ENCODE results near the gene YWHAQ. TPM values are rescaled to one million over a fixed set of nuclear protein-coding genes. Genes with fewer than 3 reads are reported as not detected.
A peak's percentile ranks its signal among the peaks of the same experiment; 100 is the strongest.

YWHAQ gene
- total RNA-seq, 1 donor from 2014 or later: 408 TPM

DNA sequence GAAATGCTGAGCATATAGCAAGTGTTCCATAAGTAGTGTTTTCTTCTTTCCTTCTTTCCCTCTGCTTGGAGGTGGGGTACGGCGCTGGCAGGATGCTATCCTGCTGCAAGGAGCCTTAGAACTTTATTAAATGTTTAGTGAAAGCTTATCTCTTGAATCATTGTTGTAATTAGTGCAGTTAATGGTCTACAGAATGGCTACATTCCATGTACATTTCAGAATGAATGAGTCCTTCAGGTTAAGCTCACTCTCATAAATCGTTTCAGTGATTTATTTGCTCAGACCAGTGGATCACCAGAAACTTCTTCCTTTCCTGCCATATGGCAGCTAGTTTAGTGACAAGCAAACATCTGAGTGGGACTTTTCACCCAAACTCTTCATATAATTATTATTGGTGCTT lies 3.3 kb upstream of the YWHAQ start:
- Mint-ChIP-seq H3K27ac (ENCODE audit: unreplicated experiment) (no peak overlapping the region), H3K4me1 (ENCODE audit: low read depth, unreplicated experiment) (peaks cover 42% of the 10 kb centered on the region), H3K4me3 (ENCODE audit: unreplicated experiment) (no peak overlapping the region), H3K36me3 (ENCODE audit: low read depth, unreplicated experiment) (peaks cover 3% of the 10 kb centered on the region), H3K27me3 (ENCODE audit: low read depth, unreplicated experiment) (peaks cover 2% of the 10 kb centered on the region), H3K9me3 (ENCODE audit: unreplicated experiment) (no peaks in the 10 kb centered on the region)
- Histone ChIP-seq H3K36me3 (ENCODE audit: insufficient read depth, low read length) (no peaks in the 10 kb centered on the region), H3K4me1 (ENCODE audit: insufficient read depth, low read length) (peaks cover 36% of the 10 kb centered on the region), H3K4me3 (ENCODE audit: insufficient read depth, low read depth, low read length) (no peak overlapping the region), H2AFZ (ENCODE audit: low read depth, low read length) (no peak overlapping the region), H4K20me1 (ENCODE audit: insufficient read depth, low read length) (peaks cover 11% of the 10 kb centered on the region), H3K9ac (ENCODE audit: low read length) (no peak overlapping the region), H3K4me2 (ENCODE audit: low read length) (no peak overlapping the region), H3K9me3 (ENCODE audit: insufficient read depth, low read depth, low read length) (no peaks in the 10 kb centered on the region), H3K79me2 (ENCODE audit: insufficient read depth, low read length) (peaks cover 13% of the 10 kb centered on the region), H3K27ac (ENCODE audit: low read depth, low read length) (no peak overlapping the region), H3K27me3 (ENCODE audit: insufficient read depth, low read length) (no peaks in the 10 kb centered on the region)
- FAIRE-seq (no peak), DNase-seq (ENCODE audit: low read depth) (no peak)
- no peak for TF ChIP-seq EZH2 (IDR thresholded peaks at IDR 0.05; ENCODE audit: insufficient read depth, low read length)
- TF ChIP-seq, protein P1, sequence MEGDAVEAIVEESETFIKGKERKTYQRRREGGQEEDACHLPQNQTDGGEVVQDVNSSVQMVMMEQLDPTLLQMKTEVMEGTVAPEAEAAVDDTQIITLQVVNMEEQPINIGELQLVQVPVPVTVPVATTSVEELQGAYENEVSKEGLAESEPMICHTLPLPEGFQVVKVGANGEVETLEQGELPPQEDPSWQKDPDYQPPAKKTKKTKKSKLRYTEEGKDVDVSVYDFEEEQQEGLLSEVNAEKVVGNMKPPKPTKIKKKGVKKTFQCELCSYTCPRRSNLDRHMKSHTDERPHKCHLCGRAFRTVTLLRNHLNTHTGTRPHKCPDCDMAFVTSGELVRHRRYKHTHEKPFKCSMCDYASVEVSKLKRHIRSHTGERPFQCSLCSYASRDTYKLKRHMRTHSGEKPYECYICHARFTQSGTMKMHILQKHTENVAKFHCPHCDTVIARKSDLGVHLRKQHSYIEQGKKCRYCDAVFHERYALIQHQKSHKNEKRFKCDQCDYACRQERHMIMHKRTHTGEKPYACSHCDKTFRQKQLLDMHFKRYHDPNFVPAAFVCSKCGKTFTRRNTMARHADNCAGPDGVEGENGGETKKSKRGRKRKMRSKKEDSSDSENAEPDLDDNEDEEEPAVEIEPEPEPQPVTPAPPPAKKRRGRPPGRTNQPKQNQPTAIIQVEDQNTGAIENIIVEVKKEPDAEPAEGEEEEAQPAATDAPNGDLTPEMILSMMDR (IDR thresholded peaks at IDR 0.05; ENCODE audit: insufficient read depth, low read depth, low read length): no peak

DNA sequence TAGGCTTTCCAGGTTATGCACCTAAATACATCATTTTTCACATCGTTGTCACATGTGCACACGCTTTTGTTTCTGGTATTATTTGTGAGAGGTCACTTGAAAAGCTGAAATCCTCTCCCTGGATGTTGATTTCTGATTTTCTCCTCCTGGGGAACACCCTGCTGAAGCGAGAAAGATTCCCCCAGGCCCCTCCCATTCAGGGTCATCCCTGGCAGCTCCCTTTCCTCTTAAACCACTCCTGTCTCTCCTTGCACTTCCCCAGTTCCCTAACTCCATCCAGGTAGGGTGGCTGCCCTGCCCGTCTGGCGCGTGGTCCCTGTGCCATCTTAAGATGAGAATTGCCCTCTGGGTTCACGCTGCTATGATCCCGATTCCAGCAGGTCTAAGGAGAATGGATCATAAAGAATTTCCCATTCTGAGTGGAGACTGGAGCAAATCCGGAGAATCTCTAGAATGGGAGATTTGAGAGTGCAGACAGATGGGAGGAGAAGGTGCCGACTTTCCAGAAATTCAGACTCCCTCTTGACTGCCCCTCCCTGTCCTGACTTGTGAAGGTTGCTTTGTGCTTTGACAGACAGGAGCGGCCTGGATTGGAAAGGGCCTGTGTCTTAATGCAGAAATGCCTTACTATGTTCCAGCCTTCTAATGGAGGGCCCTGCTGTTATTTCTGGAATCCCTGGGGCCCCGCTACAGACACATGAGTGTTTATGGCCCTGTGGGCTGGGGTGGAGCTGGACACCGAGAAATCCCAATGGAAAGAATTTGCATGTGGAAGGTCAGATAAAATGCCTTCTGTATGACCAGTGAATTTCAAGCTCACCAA lies 1.3 kb upstream of the YWHAQ start:
- DNase-seq (ENCODE audit: low read depth) (no peak), FAIRE-seq (no peak)
- Mint-ChIP-seq H3K9me3 (ENCODE audit: unreplicated experiment) (no peaks in the 10 kb centered on the region), H3K4me3 (ENCODE audit: unreplicated experiment) (peak overlapping the region; percentile 82), H3K27me3 (ENCODE audit: low read depth, unreplicated experiment) (peaks cover 2% of the 10 kb centered on the region), H3K27ac (ENCODE audit: unreplicated experiment) (no peak overlapping the region), H3K4me1 (ENCODE audit: low read depth, unreplicated experiment) (peaks cover 38% of the 10 kb centered on the region), H3K36me3 (ENCODE audit: low read depth, unreplicated experiment) (peaks cover 14% of the 10 kb centered on the region)
- Histone ChIP-seq H3K27me3 (ENCODE audit: insufficient read depth, low read length) (no peaks in the 10 kb centered on the region), H3K9ac (ENCODE audit: low read length) (no peak overlapping the region), H3K27ac (ENCODE audit: low read depth, low read length) (no peak overlapping the region), H4K20me1 (ENCODE audit: insufficient read depth, low read length) (peaks cover 31% of the 10 kb centered on the region), H2AFZ (ENCODE audit: low read depth, low read length) (no peak overlapping the region), H3K79me2 (ENCODE audit: insufficient read depth, low read length) (peaks cover 34% of the 10 kb centered on the region), H3K4me1 (ENCODE audit: insufficient read depth, low read length) (peaks cover 27% of the 10 kb centered on the region), H3K4me3 (ENCODE audit: insufficient read depth, low read depth, low read length) (no peak overlapping the region), H3K36me3 (ENCODE audit: insufficient read depth, low read length) (peaks cover 14% of the 10 kb centered on the region), H3K9me3 (ENCODE audit: insufficient read depth, low read depth, low read length) (no peaks in the 10 kb centered on the region), H3K4me2 (ENCODE audit: low read length) (peak overlapping the region; percentile 96)
- no peak for TF ChIP-seq EZH2 (IDR thresholded peaks at IDR 0.05; ENCODE audit: insufficient read depth, low read length)
- TF ChIP-seq, protein P1 (IDR thresholded peaks at IDR 0.05; ENCODE audit: insufficient read depth, low read depth, low read length): no peak

DNA sequence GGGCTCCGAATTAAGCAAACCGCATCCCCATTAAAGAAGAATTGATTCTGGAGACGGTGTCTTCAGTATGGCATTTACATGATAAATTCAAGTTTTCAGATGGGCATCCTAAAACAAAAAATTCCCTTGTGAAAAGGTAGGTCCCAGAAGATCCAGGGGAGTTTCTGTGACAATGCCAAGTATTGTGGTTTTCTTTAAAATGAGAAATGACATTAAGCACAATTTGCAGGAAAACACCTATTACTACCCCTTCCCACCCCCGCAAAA lies 689 bp upstream of the YWHAQ start:
- Histone ChIP-seq H3K27ac (ENCODE audit: low read depth, low read length) (peak overlapping the region; percentile 57), H3K9ac (ENCODE audit: low read length) (peak overlapping the region; percentile 73), H2AFZ (ENCODE audit: low read depth, low read length) (peak overlapping the region; percentile 61), H3K4me1 (ENCODE audit: insufficient read depth, low read length) (peaks cover 25% of the 10 kb centered on the region), H3K79me2 (ENCODE audit: insufficient read depth, low read length) (peaks cover 40% of the 10 kb centered on the region), H3K9me3 (ENCODE audit: insufficient read depth, low read depth, low read length) (no peaks in the 10 kb centered on the region), H3K36me3 (ENCODE audit: insufficient read depth, low read length) (peaks cover 20% of the 10 kb centered on the region), H3K27me3 (ENCODE audit: insufficient read depth, low read length) (no peaks in the 10 kb centered on the region), H3K4me2 (ENCODE audit: low read length) (peak overlapping the region; percentile 96), H3K4me3 (ENCODE audit: insufficient read depth, low read depth, low read length) (peak overlapping the region; percentile 97), H4K20me1 (ENCODE audit: insufficient read depth, low read length) (peaks cover 37% of the 10 kb centered on the region)
- DNase-seq (ENCODE audit: low read depth) (no peak), FAIRE-seq (no peak)
- Mint-ChIP-seq H3K4me1 (ENCODE audit: low read depth, unreplicated experiment) (peaks cover 42% of the 10 kb centered on the region), H3K27me3 (ENCODE audit: low read depth, unreplicated experiment) (peaks cover 2% of the 10 kb centered on the region), H3K27ac (ENCODE audit: unreplicated experiment) (peak overlapping the region; percentile 72), H3K9me3 (ENCODE audit: unreplicated experiment) (no peaks in the 10 kb centered on the region), H3K4me3 (ENCODE audit: unreplicated experiment) (peak overlapping the region; percentile 82), H3K36me3 (ENCODE audit: low read depth, unreplicated experiment) (peaks cover 18% of the 10 kb centered on the region)
- no peak for TF ChIP-seq EZH2 (IDR thresholded peaks at IDR 0.05; ENCODE audit: insufficient read depth, low read length)
- TF ChIP-seq, protein P1 (IDR thresholded peaks at IDR 0.05; ENCODE audit: insufficient read depth, low read depth, low read length): no peak

All from astrocyte (in vitro differentiated cells and primary cell).